ENCODE data around the gene AGAP3.
"Not testable (repeated sequence)": the region's sequence is repeated elsewhere in the genome, so short reads cannot be mapped to it uniquely, and the experiment has no call there.

AGAP3 gene

DNA sequence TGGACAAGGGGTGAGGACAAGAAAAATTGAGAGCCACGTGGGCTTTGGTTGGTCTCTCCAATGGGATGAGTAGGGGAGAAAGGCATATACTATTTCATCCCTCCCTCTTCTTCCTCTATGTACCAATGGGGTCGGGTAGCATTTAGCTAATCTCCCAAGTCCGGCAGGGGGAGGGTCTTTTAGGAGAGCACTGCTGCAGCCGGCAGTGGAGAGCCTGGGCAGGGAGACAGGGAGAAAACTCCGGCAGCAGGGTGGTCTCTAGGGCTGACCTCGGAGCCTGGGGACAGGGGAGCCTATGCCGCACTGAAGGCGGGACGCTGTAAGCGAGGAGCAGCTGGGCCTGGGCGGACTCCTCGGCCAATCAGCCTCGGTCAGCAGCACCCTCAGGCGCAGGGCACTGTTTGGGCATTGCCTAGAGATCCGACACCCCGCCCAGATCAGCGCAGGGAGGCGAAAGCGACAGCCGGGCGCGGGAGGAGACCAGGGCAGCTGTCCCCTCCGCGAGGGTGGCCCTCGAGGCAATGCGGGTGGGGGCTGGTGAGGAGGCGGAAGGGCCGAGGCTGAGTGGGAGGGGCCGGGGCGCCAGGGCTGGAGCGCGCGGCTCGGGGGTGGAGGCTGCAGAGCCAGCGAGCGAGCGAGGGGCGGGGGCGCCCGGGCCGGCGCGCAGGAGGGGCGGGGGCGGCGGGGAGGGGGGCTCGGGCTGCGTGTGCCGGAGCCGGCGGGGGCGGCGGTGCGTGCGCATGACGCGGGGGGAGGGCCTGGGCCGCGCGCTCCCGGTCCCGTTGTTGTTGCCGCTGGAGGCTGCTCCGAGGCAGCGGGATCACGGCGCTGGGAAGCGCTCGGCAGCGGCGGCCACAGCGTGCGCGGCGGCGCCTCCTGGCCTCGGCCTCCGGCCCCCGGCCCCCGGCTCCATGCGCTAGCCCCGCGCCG is at the start of gene AGAP3:
TSS of gene AGAP3 (plus strand) at position 785 of the 930 bp plus-strand sequence. CDS start 267 bp downstream, outside the sequence.
- Histone ChIP-seq H3K36me3 (ENCODE audit: insufficient read depth, low read length) (no peaks in the 10 kb centered on the region), H3K9ac (ENCODE audit: low read depth, low read length) (peak within 1 kb of the TSS; percentile 66), H3K4me1 (ENCODE audit: insufficient read depth, low read length) (peaks cover 25% of the 10 kb centered on the region), H3K9me3 (ENCODE audit: control insufficient read depth, insufficient read depth, low read length) (no peaks in the 10 kb centered on the region)

DNA sequence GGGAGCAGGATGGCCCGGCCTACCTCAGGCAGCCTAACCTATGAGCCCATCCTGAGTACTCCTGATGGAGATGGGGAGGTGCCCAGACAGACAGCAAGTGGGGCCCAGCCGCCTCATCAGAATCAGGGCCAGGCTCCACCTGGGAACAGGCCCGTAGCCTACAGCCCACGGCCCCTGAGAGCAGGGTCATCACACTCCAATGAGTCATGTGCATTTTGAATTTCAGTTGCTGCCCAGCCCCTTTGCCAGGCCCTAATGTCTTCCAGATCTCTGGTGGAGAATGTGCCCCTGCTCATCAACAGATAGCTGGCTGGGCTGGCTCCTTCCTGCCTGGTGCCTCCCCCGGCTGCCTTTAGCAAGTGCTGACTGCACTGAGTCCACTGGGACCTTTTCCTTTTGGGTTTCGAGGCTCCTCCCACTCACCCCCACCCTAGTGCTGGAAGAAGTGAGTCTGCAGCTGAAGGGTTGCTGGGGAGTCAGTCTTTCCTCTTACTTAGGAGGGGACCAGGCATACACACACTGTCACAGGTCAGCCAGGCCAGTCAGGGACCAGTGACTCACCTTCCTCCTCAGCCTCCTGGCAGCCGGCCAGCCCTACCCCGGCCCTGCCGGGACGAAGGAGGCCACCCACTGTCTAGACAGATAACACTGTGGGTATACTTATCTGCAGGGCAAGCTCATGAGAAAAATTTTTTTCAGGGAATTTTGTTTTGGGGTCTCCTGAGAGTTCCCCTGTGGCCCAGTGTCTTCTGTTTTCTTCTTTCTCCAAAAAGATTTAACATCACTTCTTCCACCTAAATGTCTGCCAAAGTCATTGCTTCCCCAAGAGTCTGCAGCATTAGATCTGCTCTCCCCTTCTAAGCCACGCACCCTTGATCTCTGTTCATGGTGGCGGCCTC is 47.1 kb upstream of the AGAP3 start:
- Histone ChIP-seq H3K36me3 (ENCODE audit: insufficient read depth, low read length) (no peaks in the 10 kb centered on the region; the same call in 1 of the 2 replicates), H3K9ac (ENCODE audit: low read depth, low read length) (no peak overlapping the region), H3K4me1 (ENCODE audit: insufficient read depth, low read length) (peaks cover 13% of the 10 kb centered on the region), H3K9me3 (ENCODE audit: control insufficient read depth, insufficient read depth, low read length) (no peaks in the 10 kb centered on the region)

DNA sequence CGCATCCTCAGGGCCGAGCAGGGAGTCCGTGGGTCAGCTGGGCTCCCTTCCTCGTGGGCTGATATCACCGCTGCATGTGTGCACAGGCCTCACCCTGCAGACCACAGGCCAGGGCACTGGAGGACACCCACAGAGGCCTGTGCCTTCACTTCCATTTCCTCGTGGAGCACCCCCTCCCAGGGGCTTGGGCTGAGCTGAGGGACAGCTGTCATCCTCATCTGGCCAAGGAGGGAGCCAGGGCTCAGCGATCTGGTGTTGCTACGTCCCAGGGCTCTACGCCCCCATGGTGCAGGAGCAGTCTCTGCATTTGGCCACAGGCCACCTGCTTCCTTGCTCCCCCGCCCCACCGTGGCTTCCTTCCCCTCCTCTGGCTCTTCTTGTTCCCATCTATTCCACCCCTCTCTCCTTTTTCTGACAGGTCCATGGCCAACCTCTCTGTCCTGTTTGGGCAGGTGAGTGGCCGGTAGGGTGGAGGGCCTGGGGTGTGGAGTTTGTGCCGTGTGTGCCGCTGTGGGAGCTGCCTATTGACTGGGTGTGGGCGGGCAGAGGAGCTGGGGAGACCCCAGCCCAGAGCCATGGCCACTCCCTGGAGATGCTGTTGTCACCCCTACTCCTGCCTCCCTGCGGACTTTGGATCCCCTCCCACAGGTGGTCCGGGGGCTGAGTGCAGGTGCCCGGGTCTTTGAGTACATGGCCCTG is 46.3 kb upstream of the AGAP3 start:
- no peaks in the 10 kb centered on the region; the same call in 1 of the 2 replicates for H3K36me3 ChIP-seq (ENCODE audit: insufficient read depth, low read length)
- H3K4me1 ChIP-seq (ENCODE audit: insufficient read depth, low read length) = peaks cover 13% of the 10 kb centered on the region
- H3K9ac ChIP-seq (ENCODE audit: low read depth, low read length) = no peak overlapping the region
- no peaks in the 10 kb centered on the region for H3K9me3 ChIP-seq (ENCODE audit: control insufficient read depth, insufficient read depth, low read length)

DNA sequence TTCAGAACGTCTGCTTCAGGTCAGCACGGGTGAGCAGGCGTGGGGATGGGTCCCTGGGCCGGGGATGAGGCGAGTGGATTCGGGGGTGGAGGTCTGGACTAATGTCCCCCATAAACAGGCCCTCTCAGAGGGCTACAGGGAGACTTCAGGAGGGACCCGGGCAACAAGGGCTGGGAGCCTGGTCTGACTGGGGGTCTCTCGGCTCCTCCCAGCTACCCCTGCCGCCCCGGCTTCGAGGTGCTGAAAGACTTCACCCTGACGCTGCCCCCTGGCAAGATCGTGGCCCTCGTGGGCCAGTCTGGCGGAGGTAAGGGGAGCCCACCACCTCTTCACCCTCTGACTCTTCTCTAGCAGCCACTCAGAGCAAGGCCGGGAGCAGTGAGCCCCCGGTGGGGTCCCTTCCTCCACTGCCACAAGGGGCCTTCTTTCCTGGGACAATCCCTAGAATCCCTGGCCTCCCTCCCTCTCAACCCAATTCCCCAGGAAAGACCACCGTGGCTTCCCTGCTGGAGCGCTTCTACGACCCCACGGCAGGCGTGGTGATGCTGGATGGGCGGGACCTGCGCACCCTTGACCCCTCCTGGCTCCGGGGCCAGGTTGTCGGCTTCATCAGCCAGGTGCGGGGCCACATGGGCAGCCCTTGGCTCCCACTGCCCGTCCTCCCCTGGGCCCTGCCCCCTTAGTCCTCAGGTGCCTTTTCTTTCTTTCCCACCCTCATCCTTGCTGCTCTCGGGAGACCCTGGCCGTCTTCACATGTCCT is 45.5 kb upstream of the AGAP3 start:
- Histone ChIP-seq H3K9ac (ENCODE audit: low read depth, low read length) (no peak overlapping the region), H3K36me3 (ENCODE audit: insufficient read depth, low read length) (no peaks in the 10 kb centered on the region; the same call in 1 of the 2 replicates), H3K9me3 (ENCODE audit: control insufficient read depth, insufficient read depth, low read length) (no peaks in the 10 kb centered on the region), H3K4me1 (ENCODE audit: insufficient read depth, low read length) (peaks cover 13% of the 10 kb centered on the region)

DNA sequence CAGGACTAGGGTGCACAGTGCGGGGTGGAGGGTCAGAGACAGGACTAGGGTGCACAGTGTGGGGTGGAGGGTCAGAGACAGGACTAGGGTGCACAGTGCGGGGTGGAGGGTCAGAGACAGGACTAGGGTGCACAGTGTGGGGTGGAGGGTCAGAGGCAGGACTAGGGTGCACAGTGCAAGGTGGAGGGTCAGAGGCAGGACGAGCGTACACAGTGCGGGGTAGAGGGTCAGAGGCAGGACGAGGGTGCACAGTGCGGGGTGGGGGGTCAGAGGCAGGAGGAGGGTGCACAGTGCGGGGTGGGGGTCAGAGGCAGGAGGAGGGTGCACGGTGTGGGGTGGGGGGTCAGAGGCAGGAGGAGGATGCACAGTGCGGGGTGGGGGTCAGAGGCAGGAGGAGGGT is 42.8 kb upstream of the AGAP3 start:
- H3K36me3 ChIP-seq (ENCODE audit: insufficient read depth, low read length); H3K9ac ChIP-seq (ENCODE audit: low read depth, low read length); H3K9me3 ChIP-seq (ENCODE audit: control insufficient read depth, insufficient read depth, low read length): not testable (repeated sequence)
- peaks cover 13% of the 10 kb centered on the region for H3K4me1 ChIP-seq (ENCODE audit: insufficient read depth, low read length)

DNA sequence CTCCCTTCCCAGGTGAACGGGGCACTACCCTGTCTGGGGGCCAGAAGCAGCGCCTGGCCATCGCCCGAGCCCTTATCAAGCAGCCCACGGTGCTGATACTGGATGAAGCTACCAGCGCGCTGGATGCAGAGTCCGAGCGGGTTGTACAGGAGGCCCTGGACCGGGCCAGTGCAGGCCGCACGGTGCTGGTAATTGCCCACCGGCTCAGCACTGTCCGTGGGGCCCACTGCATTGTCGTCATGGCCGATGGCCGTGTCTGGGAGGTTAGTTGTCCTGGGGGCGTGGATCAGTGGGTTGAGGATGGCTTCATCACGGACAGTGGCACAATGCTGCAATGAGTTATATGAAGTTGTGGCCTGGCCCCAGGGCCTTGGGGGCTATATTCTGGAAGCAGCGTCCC is 42.3 kb upstream of the AGAP3 start:
- H3K9ac ChIP-seq (ENCODE audit: low read depth, low read length) = no peak overlapping the region
- peaks cover 8% of the 10 kb centered on the region; the same call in 1 of the 2 replicates for H3K4me1 ChIP-seq (ENCODE audit: insufficient read depth, low read length)
- no peaks in the 10 kb centered on the region; the same call in 1 of the 2 replicates for H3K36me3 ChIP-seq (ENCODE audit: insufficient read depth, low read length)
- no peaks in the 10 kb centered on the region for H3K9me3 ChIP-seq (ENCODE audit: control insufficient read depth, insufficient read depth, low read length)

DNA sequence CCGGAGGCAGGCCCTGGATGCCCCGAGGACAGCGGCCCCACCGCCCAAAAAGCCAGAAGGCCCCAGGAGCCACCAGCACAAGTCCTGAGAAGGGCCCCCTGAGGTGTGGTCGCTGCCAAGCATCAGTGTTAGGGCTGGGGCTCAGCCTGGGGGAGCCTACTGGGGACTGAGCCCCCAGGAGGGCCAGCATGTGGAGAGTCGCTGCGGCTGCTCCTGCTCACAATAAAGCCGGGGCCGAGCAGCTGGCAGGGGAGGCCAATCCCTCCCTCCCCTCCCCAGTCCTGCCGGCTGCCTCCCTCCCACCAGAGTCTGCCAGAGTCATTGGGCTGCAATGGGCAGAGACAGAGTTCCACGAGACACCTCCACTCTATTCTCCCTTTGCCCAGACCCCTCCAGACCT is 41.0 kb upstream of the AGAP3 start:
- H3K9me3 ChIP-seq (ENCODE audit: control insufficient read depth, insufficient read depth, low read length) = no peaks in the 10 kb centered on the region
- H3K36me3 ChIP-seq (ENCODE audit: insufficient read depth, low read length) = no peaks in the 10 kb centered on the region; the same call in 1 of the 2 replicates
- H3K9ac ChIP-seq (ENCODE audit: low read depth, low read length) = no peak overlapping the region
- H3K4me1 ChIP-seq (ENCODE audit: insufficient read depth, low read length) = no peaks in the 10 kb centered on the region

DNA sequence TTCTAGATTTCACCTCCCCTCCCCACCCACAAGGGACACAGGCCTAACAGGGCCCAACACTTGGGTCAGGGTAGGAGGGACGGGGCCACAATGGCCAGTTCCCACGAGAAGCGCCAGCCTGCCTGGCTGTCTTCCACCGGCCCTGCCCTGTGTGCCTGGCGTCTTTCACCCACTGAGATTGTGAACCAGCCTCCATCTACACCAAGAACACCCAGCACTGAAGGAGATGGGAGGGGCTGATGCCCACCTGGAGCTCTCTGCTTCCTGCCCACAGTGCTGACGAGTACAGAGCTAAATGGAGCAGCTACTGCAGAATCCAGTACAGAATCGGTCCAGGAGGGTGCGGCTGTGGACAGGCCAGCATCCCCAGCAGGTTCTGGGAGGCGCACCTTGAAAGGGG is 40.3 kb upstream of the AGAP3 start:
- Histone ChIP-seq H3K4me1 (ENCODE audit: insufficient read depth, low read length) (no peaks in the 10 kb centered on the region), H3K36me3 (ENCODE audit: insufficient read depth, low read length) (no peaks in the 10 kb centered on the region; the same call in 1 of the 2 replicates), H3K9ac (ENCODE audit: low read depth, low read length) (no peak overlapping the region), H3K9me3 (ENCODE audit: control insufficient read depth, insufficient read depth, low read length) (no peaks in the 10 kb centered on the region)

DNA sequence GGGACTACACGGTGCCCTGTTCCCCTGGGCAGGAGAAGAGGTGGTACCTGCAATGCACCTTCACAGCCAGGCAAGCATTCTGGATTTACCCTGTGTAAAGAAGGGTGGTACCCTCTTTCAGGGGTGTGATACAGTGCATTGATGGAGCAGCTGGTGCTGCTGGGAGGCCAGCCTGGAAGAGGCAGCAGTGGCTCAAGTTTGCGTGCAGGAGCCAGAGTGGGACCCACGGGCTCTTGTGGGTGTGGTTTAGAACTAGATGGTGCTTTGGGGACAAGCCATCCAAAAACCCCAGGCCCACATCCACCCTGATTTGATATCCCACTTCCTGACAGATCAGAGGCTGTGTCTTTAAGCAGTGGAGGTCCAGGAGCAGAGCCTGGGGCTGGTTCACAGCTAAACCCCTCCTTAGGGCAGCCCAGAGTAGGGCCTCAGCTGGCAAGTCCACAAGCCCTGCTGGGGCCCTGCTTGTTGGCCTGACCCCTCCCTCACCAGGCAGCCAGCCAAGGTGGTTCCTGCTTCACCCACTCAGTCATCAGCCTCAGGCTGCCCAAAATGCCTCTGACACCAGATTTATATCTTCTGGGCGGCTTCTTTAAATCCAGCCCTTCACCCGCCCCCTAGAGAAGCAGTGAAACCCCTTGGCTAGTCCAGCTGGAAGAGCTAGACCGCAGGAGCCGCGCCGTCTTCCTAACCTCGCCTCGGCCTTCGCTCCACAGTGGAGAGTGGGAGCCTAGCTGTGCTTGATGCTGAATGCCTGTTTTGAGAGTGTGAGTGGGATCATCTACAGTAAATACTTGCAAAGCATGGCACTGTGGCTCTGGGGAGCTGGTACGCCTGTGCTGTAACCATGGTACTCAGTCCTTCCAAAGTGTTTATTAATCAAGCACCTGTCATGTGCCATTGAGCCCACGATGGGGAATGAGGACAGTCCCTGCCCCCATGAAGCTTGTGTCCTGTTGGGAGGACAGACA is 39.4 kb upstream of the AGAP3 start:
- H3K36me3 ChIP-seq (ENCODE audit: insufficient read depth, low read length) = no peaks in the 10 kb centered on the region; the same call in 1 of the 2 replicates
- no peaks in the 10 kb centered on the region for H3K4me1 ChIP-seq (ENCODE audit: insufficient read depth, low read length)
- H3K9me3 ChIP-seq (ENCODE audit: control insufficient read depth, insufficient read depth, low read length) = no peaks in the 10 kb centered on the region
- no peak overlapping the region for H3K9ac ChIP-seq (ENCODE audit: low read depth, low read length)

DNA sequence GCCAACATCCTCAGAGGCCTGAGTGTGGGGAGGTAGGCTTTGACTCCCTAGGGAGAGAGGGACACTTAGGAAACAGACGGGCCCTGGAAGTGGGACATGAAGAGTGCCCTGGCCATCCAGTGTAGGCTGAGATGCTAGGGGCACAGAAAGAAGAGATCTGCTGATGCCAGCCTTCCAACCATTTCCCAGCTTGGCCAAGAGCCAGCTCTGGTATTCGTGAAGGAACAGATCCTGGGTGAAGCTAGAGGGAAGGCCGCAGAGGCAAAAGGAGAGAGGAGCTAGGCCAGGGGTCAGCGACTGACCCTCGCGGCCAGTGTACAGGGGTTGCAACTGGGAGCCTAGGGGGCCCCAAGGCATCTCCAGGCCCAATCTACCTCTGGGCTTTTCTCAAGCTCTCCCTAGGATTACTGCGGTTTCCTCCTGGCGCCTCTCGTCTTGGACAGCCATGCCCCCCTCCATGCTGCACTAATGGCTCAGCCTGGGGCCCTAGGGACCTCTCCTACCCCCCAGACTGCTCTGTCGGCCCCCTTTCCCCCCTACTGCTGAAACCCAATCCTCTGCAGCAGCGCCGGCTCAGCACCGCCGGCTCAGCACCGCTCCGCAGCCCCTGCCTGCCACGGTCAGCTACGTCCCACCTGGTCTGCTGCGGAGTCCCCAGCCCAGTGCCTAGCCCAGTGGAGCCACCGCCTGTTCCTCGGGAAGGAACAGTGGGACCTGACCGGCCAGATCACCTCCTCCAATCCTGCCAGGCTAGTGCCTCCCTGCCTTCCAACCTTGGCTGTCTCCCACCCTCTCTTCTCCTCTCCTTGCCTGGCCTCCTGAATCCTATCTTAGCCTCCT is 38.1 kb upstream of the AGAP3 start, which contains the start of gene ASIC3:
TSS of gene ASIC3 (plus strand) at position 556 of the 840 bp plus-strand sequence. CDS start 355 bp downstream, outside the sequence.
- no peaks in the 10 kb centered on the region for H3K9me3 ChIP-seq (ENCODE audit: control insufficient read depth, insufficient read depth, low read length)
- H3K9ac ChIP-seq (ENCODE audit: low read depth, low read length) = no peak within 1 kb of the TSS
- no peaks in the 10 kb centered on the region for H3K36me3 ChIP-seq (ENCODE audit: insufficient read depth, low read length)
- no peaks in the 10 kb centered on the region for H3K4me1 ChIP-seq (ENCODE audit: insufficient read depth, low read length)

DNA sequence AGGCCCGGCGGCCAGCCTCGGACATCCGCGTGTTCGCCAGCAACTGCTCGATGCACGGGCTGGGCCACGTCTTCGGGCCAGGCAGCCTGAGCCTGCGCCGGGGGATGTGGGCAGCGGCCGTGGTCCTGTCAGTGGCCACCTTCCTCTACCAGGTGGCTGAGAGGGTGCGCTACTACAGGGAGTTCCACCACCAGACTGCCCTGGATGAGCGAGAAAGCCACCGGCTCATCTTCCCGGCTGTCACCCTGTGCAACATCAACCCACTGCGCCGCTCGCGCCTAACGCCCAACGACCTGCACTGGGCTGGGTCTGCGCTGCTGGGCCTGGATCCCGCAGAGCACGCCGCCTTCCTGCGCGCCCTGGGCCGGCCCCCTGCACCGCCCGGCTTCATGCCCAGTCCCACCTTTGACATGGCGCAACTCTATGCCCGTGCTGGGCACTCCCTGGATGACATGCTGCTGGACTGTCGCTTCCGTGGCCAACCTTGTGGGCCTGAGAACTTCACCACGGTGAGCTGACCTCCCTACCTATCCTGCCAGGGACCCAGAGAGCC is 37.3 kb upstream of the AGAP3 start:
- no peaks in the 10 kb centered on the region for H3K36me3 ChIP-seq (ENCODE audit: insufficient read depth, low read length)
- no peaks in the 10 kb centered on the region for H3K9me3 ChIP-seq (ENCODE audit: control insufficient read depth, insufficient read depth, low read length)
- no peak overlapping the region for H3K9ac ChIP-seq (ENCODE audit: low read depth, low read length)
- no peaks in the 10 kb centered on the region for H3K4me1 ChIP-seq (ENCODE audit: insufficient read depth, low read length)
